Neural cell (in vitro differentiated cells): ENCODE measurements around the gene ARL15. TPM values are rescaled to one million over a fixed set of nuclear protein-coding genes. Genes with fewer than 3 reads are reported as not detected.

Experiments
- H2AFZ ChIP-seq: fragments of 200-600, 300-800 bp; sonication (generic), shearing (Covaris generic); 2 replicates; pipeline ENCODE4 v1.6.0; 2014; ENCODE audit warnings: low read depth, mild to moderate bottlenecking, antibody characterized with exemption, low read length, moderate library complexity
- H3F3A ChIP-seq: fragments of 200-600 bp; shearing (Covaris generic); 2 replicates; pipeline ENCODE4 v1.6.1; 2016; ENCODE audit warnings: mild to moderate bottlenecking, moderate library complexity, mixed read lengths, antibody characterized with exemption, low read length; ENCODE audit not compliant: insufficient read depth, poor library complexity, severe bottlenecking
- H3K27ac ChIP-seq: fragments of 200-600, 300-800 bp; sonication (generic), shearing (Covaris generic); 2 replicates; pipeline ENCODE4 v1.5.1; 2014; ENCODE audit warnings: mild to moderate bottlenecking, low read length, moderate library complexity
- H3K27me3 ChIP-seq: fragments of 300-800, 200-600 bp; sonication (generic), shearing (Covaris generic); 2 replicates; pipeline ENCODE4 v1.6.0; 2014; ENCODE audit warnings: mild to moderate bottlenecking, low read depth, low read length, moderate library complexity; ENCODE audit not compliant: insufficient read depth
- H3K36me3 ChIP-seq: fragments of 300-800, 200-600 bp; sonication (generic), shearing (Covaris generic); 2 replicates; pipeline ENCODE4 v1.5.1; 2014; ENCODE audit warnings: mild to moderate bottlenecking, antibody characterized with exemption, low read length, moderate library complexity; ENCODE audit not compliant: insufficient read depth
- H3K4me2 ChIP-seq: fragments of 300-800, 200-600 bp; sonication (generic), shearing (Covaris generic); 2 replicates; pipeline ENCODE4 v1.6.0; 2014; ENCODE audit warnings: mild to moderate bottlenecking, low read length
- H3K4me3 ChIP-seq: fragments of 300-800, 200-600 bp; sonication (generic), shearing (Covaris generic); 2 replicates; pipeline ENCODE4 v1.5.1; 2014; ENCODE audit warnings: mild to moderate bottlenecking, low read length, moderate library complexity
- H3K79me2 ChIP-seq: fragments of 200-600 bp; shearing (Covaris generic); replicated peaks from 2 replicates; pipeline ENCODE4 v1.6.0; 2014; ENCODE audit warnings: mild to moderate bottlenecking, low read length, moderate library complexity; ENCODE audit not compliant: insufficient read depth
- H3K9ac ChIP-seq: fragments of 300-800, 200-600 bp; sonication (generic), shearing (Covaris generic); 2 replicates; pipeline ENCODE4 v1.6.1; 2016; ENCODE audit warnings: mild to moderate bottlenecking, low read length, mixed read lengths
- H3K9me2 ChIP-seq: fragments of 200-600 bp; shearing (Covaris generic); 2 replicates; pipeline ENCODE4 v1.6.1; 2016; ENCODE audit warnings: mild to moderate bottlenecking, low read length, mixed read lengths; ENCODE audit not compliant: insufficient read depth
- H3K9me3 ChIP-seq: fragments of 200-600, 300-800 bp; sonication (generic), shearing (Covaris generic); 2 replicates; pipeline ENCODE4 v1.6.1; 2016; ENCODE audit warnings: mild to moderate bottlenecking, mixed run types, low read length, moderate library complexity, mixed read lengths
- H4K20me1 ChIP-seq: fragments of 200-600 bp; shearing (Covaris generic); 2 replicates; pipeline ENCODE4 v1.6.1; 2016; ENCODE audit warnings: mild to moderate bottlenecking, mixed run types; ENCODE audit not compliant: insufficient read depth
- EP300 ChIP-seq: fragments of 450-650 bp; conservative IDR thresholded peaks from 2 replicates; pipeline ENCODE4 v1.6.1; 2014; ENCODE audit warnings: antibody characterized with exemption, mild to moderate bottlenecking, moderate library complexity; ENCODE audit not compliant: poor library complexity, severe bottlenecking
- EZH2 ChIP-seq: fragments of 200-600, 300-800 bp; shearing (Covaris generic), sonication (generic); IDR thresholded peaks from 2 replicates; pipeline ENCODE4 v1.6.1; 2014; ENCODE audit warnings: antibody characterized with exemption, low read length, borderline replicate concordance, mild to moderate bottlenecking; ENCODE audit not compliant: insufficient read depth, poor library complexity, severe bottlenecking
- MXI1 ChIP-seq: fragments of 450-650 bp; conservative IDR thresholded peaks from 2 replicates; pipeline ENCODE4 v1.6.1; 2014; ENCODE audit warnings: antibody characterized with exemption, mild to moderate bottlenecking; ENCODE audit not compliant: poor library complexity, severe bottlenecking
- POLR2AphosphoS5 ChIP-seq: IDR thresholded peaks from 2 replicates; pipeline ENCODE4 v1.6.1; 2012
- RAD21 ChIP-seq: fragments of 450-650 bp; conservative IDR thresholded peaks from 2 replicates; pipeline ENCODE4 v1.6.1; 2014; ENCODE audit warnings: antibody characterized with exemption, mild to moderate bottlenecking, moderate library complexity
- REST ChIP-seq: IDR thresholded peaks from 2 replicates; pipeline ENCODE4 v1.6.1; 2012; ENCODE audit warnings: borderline replicate concordance
- SMC3 ChIP-seq: fragments of 450-650 bp; conservative IDR thresholded peaks from 2 replicates; pipeline ENCODE4 v1.6.1; 2014; ENCODE audit warnings: antibody characterized with exemption, mild to moderate bottlenecking, moderate library complexity; ENCODE audit not compliant: poor library complexity
- TAF1 ChIP-seq: IDR thresholded peaks from 2 replicates; pipeline ENCODE4 v1.6.1; 2012; ENCODE audit warnings: low read depth
- polyA plus RNA-seq: library from polyadenylated mRNA; depleted of rRNA; stranded (reverse); fragments of >200 nt; gene quantifications from 2 replicates; pipeline ENCODE4 v1.2.3, GENCODE V29; 2014
- small RNA-seq, 3 experiments: library from RNA; depleted of rRNA; stranded (forward); fragments of <200 nt; gene quantifications; one replicate each; pipeline ENCODE3, GENCODE V24; 2012
- TF ChIP-seq, protein P1 (sequence below): fragments of 450-650 bp; IDR thresholded peaks from 2 replicates; pipeline ENCODE4 v1.5.1; 2014; ENCODE audit warnings: antibody characterized with exemption, mild to moderate bottlenecking, moderate library complexity; ENCODE audit not compliant: poor library complexity, severe bottlenecking

Gene ARL15
- polyA plus RNA-seq, 1 donor from 2014 or later, result 51.9 TPM

DNA sequence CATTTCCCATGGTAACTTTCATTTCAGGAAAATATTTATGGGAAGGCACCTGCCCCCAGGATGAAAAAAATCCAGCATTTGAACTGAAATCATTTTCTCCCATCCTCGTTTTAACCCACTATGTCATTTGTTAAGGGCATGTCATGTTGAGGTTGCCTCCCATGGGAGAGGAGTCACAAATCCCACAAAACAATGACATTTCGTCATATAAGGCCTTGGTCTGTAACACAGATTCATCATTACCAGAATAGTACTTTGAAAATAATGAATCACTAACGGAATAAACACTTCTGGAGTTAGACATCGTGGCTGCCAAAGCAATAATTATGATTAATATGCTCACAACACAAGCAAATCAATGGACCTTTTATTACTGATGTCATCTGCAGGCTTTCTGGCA, 475.9 kb downstream of the ARL15 start:
- no peaks in the 10 kb centered on the region for H3K9me3 ChIP-seq
- no peak overlapping the region for H3K27ac ChIP-seq
- no peak overlapping the region for H2AFZ ChIP-seq
- H3K9me2 ChIP-seq, result no peaks in the 10 kb centered on the region
- no peaks in the 10 kb centered on the region for H3K36me3 ChIP-seq
- TF ChIP-seq EZH2 (no peak), SMC3 (no peak), REST (no peak), RAD21 (no peak), TAF1 (no peak), POLR2AphosphoS5 (no peak), MXI1 (no peak), EP300 (no peak)
- TF ChIP-seq, protein P1, sequence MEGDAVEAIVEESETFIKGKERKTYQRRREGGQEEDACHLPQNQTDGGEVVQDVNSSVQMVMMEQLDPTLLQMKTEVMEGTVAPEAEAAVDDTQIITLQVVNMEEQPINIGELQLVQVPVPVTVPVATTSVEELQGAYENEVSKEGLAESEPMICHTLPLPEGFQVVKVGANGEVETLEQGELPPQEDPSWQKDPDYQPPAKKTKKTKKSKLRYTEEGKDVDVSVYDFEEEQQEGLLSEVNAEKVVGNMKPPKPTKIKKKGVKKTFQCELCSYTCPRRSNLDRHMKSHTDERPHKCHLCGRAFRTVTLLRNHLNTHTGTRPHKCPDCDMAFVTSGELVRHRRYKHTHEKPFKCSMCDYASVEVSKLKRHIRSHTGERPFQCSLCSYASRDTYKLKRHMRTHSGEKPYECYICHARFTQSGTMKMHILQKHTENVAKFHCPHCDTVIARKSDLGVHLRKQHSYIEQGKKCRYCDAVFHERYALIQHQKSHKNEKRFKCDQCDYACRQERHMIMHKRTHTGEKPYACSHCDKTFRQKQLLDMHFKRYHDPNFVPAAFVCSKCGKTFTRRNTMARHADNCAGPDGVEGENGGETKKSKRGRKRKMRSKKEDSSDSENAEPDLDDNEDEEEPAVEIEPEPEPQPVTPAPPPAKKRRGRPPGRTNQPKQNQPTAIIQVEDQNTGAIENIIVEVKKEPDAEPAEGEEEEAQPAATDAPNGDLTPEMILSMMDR, result no peak
- no peaks in the 10 kb centered on the region for H3F3A ChIP-seq
- H3K27me3 ChIP-seq, result no peaks in the 10 kb centered on the region
- no peak overlapping the region for H3K4me3 ChIP-seq
- no peak overlapping the region for H3K9ac ChIP-seq
- H4K20me1 ChIP-seq, result no peaks in the 10 kb centered on the region
- no peaks in the 10 kb centered on the region for H3K79me2 ChIP-seq
- H3K4me2 ChIP-seq, result no peak overlapping the region

Small RNAs within 50 kb of the gene (small RNA-seq; reads per million reads assigned to genes)
- gene AC008873.1, result 0 reads per million in 3 experiments
- 0 reads per million in 3 experiments for gene MIR4459
- gene MIR581, result 4.2 to 9.1 (median 6.0) reads per million in 3 experiments
- gene RNU6-272P, result 0 reads per million in 3 experiments

Other genes starting within 250 kb of the ARL15 start
- gene HSPB3, start 145.1 kb upstream of the ARL15 start, polyA plus RNA-seq, result not detected in 2 replicates
- 6.7 and 7.9 TPM in 2 replicates for gene SNX18, start 207.2 kb upstream of the ARL15 start, polyA plus RNA-seq